B cell (primary cell): ENCODE results near the gene UNC79. TPM values are rescaled to one million over a fixed set of nuclear protein-coding genes. Genes with fewer than 3 reads are reported as not detected.

Experiments
- ATAC-seq: fragments of 200-7000 bp; cut with Tn5 transposase; one replicate; pipeline ENCODE4 v1.10.0; 2021; ENCODE audit warnings: low read depth, mild to moderate bottlenecking, moderate number of reproducible peaks, moderate library complexity
- CTCF ChIA-PET: fragments of 350-600 bp; sonication (Branson Sonifier 250); formaldehyde crosslinking; loops from one replicate; lab custom pipeline; 2021; ENCODE audit warnings: antibody characterized with exemption, inconsistent platforms; lab: Charles Lee
- POLR2A ChIA-PET: fragments of 350-600 bp; sonication (Branson Sonifier 250); formaldehyde crosslinking; loops from one replicate; lab custom pipeline; 2021; ENCODE audit warnings: antibody characterized with exemption; lab: Charles Lee
- DNase-seq: peaks from one replicate; pipeline ENCODE4 v3.0.0; 2013
- H2AFZ ChIP-seq: 2 replicates; pipeline ENCODE4 v1.6.1; 2012; ENCODE audit warnings: mild to moderate bottlenecking, low read depth, low read length; ENCODE audit not compliant: insufficient read depth, poor library complexity, severe bottlenecking
- H3K27ac ChIP-seq, 2 donors: 1 replicate in 1 of 2; 2 replicates in 1 of 2; pipeline ENCODE4 v1.5.1; 2012 to 2013; ENCODE audit warnings: low read length in 2 of 2, mild to moderate bottlenecking in 2 of 2, moderate library complexity in 1 of 2
- H3K27me3 ChIP-seq, 4 experiments: fragments of 200-600 bp in 1 of 4; sonication (generic) in 1 of 4; replicated peaks in 1 of 4; 1 replicate in 2 of 4; 2 replicates in 2 of 4; pipeline versions ENCODE4 v1.6.1 to v1.7.0; 2013 to 2016; ENCODE audit warnings: low read length in 3 of 4, mild to moderate bottlenecking in 2 of 4, mixed read lengths in 1 of 4, moderate library complexity in 1 of 4; ENCODE audit not compliant: insufficient read depth in 4 of 4, control insufficient read depth in 3 of 4; ENCODE audit errors: control extremely low read depth in 1 of 4
- H3K36me3 ChIP-seq, 2 experiments: replicated peaks in 1 of 2; 1 replicate in 1 of 2; 2 replicates in 1 of 2; pipeline versions ENCODE4 v1.6.1 to v1.7.1; 2013; ENCODE audit warnings: low read length in 1 of 2; ENCODE audit not compliant: insufficient read depth in 2 of 2, control insufficient read depth in 1 of 2; ENCODE audit errors: control extremely low read depth in 1 of 2, extremely low read depth in 1 of 2
- H3K4me1 ChIP-seq, 2 donors: fragments of 200-600 bp in 1 of 2; sonication (generic) in 1 of 2; 1 replicate in 1 of 2; 2 replicates in 1 of 2; pipeline versions ENCODE4 v1.5.1 to v1.6.1; 2013 to 2017; ENCODE audit warnings: low read length in 2 of 2; ENCODE audit not compliant: control insufficient read depth in 2 of 2, insufficient read depth in 2 of 2
- H3K4me2 ChIP-seq: replicated peaks from 2 replicates; pipeline ENCODE3; 2012; ENCODE audit warnings: mild to moderate bottlenecking, low read depth, low read length; ENCODE audit not compliant: poor library complexity, severe bottlenecking
- H3K4me3 ChIP-seq, 5 experiments: fragments of 200-600 bp in 1 of 5; sonication (generic) in 1 of 5; 1 replicate in 3 of 5; 2 replicates in 2 of 5; pipeline versions ENCODE4 v1.5.1 to v1.7.0; 2011 to 2016; ENCODE audit warnings: low read length in 4 of 5, mild to moderate bottlenecking in 4 of 5, low read depth in 2 of 5, control low read depth in 1 of 5, moderate library complexity in 1 of 5; ENCODE audit not compliant: insufficient read depth in 1 of 5; ENCODE audit errors: control extremely low read depth in 1 of 5, extremely low read depth in 1 of 5
- H3K79me2 ChIP-seq: fragments of 200-600 bp; sonication (generic); one replicate; pipeline ENCODE4 v1.6.0; 2016; ENCODE audit warnings: low read length; ENCODE audit not compliant: control insufficient read depth, insufficient read depth
- H3K9ac ChIP-seq: fragments of 200-600 bp; sonication (generic); 2 replicates; pipeline ENCODE4 v1.6.1; 2017; ENCODE audit warnings: mild to moderate bottlenecking, low read length, moderate library complexity
- H3K9me3 ChIP-seq, 3 donors: one replicate each; pipeline versions ENCODE4 v1.6.1 to v1.7.1; 2013; ENCODE audit warnings: low read length in 2 of 3; ENCODE audit not compliant: control insufficient read depth in 2 of 3, insufficient read depth in 1 of 3; ENCODE audit errors: control extremely low read depth in 1 of 3
- H4K20me1 ChIP-seq: 2 replicates; pipeline ENCODE4 v1.6.0; 2012; ENCODE audit warnings: mild to moderate bottlenecking, low read length; ENCODE audit not compliant: insufficient read depth, control insufficient read depth, poor library complexity, severe bottlenecking
- H3K27ac Mint-ChIP-seq: one replicate; pipeline ENCODE4 v1.8.0; 2021; ENCODE audit warnings: mixed read lengths
- H3K27me3 Mint-ChIP-seq: one replicate; pipeline ENCODE4 v1.8.0; 2021; ENCODE audit warnings: mixed read lengths
- H3K4me1 Mint-ChIP-seq: one replicate; pipeline ENCODE4 v1.8.0; 2021; ENCODE audit warnings: mixed read lengths
- H3K4me3 Mint-ChIP-seq: one replicate; pipeline ENCODE4 v1.8.0; 2021; ENCODE audit warnings: mixed read lengths
- H3K9me3 Mint-ChIP-seq: one replicate; pipeline ENCODE4 v1.8.0; 2022; ENCODE audit warnings: mixed read lengths; ENCODE audit not compliant: insufficient read depth
- CTCF ChIP-seq: fragments of 200-600 bp; IDR thresholded peaks from one replicate; pipeline ENCODE4 v1.8.0; 2022; ENCODE audit warnings: antibody characterized with exemption, mild to moderate bottlenecking
- EZH2 ChIP-seq: IDR thresholded peaks from 2 replicates; pipeline ENCODE4 v1.6.1; 2012; ENCODE audit warnings: borderline replicate concordance, low read depth, mild to moderate bottlenecking, moderate library complexity, low read length; ENCODE audit not compliant: insufficient read depth, poor library complexity, severe bottlenecking
- WGBS: methylation state at CpG from one replicate; pipeline ENCODE4 v1.1.5; 2013; ENCODE audit warnings: missing lambda C conversion rate; ENCODE audit not compliant: insufficient coverage; 5-methylcytosine and 5-hydroxymethylcytosine counted together
- intact Hi-C: fragments of 100-400 bp; cut with micrococcal nuclease; formaldehyde crosslinking; loops from one replicate; pipeline ENCODE4 v1.10.0; 2022
- polyA plus RNA-seq: library from polyadenylated mRNA; depleted of rRNA; stranded (reverse); fragments of >200 nt; gene quantifications from 2 replicates; pipeline ENCODE4 v1.2.3, GENCODE V29; 2012
- total RNA-seq, 2 donors: library from RNA; stranded (reverse); fragments of 120-200 nt in 1 of 2; gene quantifications; 1 replicate in 1 of 2; 2 replicates in 1 of 2; pipeline versions ENCODE4 v1.2.3 to v1.2.4, GENCODE V29; 2013 to 2022

UNC79 gene
- total and polyA plus RNA-seq, 2 donors (not counting 1 experiment from before 2014, with no cell fraction given), result 0.04 to 0.15 TPM

DNA sequence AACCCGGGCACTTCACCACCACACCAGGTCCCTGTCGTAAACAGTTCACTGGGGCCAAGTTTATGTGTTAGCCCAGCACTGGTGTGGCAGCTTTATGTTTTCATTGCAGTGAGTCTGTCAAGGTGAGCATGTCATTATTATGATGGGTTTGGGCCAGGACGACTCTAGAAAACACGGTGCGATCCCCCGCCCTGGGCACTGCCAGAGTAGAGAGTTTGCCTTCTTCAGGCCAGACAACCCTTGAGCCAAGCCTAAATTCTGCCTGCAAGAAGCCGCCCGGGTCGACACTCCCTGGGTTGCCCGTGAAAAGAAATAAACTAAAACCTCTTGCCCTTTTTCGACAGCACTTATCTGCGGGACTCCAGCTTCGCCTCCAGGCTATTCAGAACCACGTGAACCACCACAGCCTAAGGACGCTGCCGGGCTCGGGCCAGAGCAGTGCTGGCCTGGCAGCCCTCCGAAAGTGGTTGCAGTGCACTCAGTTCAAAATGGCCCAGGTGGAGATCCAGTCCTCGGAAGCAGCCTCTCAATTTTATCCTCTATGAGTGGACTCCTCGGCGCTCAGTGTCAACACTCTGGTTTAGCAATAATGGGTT is 275.7 kb downstream of the UNC79 start:
- H4K20me1 ChIP-seq, result no peaks in the 10 kb centered on the region
- H3K4me1 ChIP-seq, result no peaks in the 10 kb centered on the region
- H3K4me3 Mint-ChIP-seq, result no peak overlapping the region
- H3K27ac Mint-ChIP-seq, result no peak overlapping the region
- no peak overlapping the region for H3K9ac ChIP-seq
- peaks cover 21% of the 10 kb centered on the region for H3K27me3 Mint-ChIP-seq
- no peak for DNase-seq
- H2AFZ ChIP-seq, result no peak overlapping the region
- ATAC-seq, result no peak
- no peaks in the 10 kb centered on the region for H3K79me2 ChIP-seq
- no peak overlapping the region for H3K27ac ChIP-seq
- no peaks in the 10 kb centered on the region for H3K9me3 ChIP-seq
- H3K36me3 ChIP-seq, result no peaks in the 10 kb centered on the region
- no peak overlapping the region for H3K4me3 ChIP-seq
- no peaks in the 10 kb centered on the region for H3K4me1 Mint-ChIP-seq
- no peaks in the 10 kb centered on the region for H3K9me3 Mint-ChIP-seq
- CTCF ChIA-PET, result no interaction called here
- POLR2A ChIA-PET, result no interaction called here
- 93% methylated on average over 16 of the region's 21 CpGs for WGBS
- H3K27me3 ChIP-seq, result no peaks in the 10 kb centered on the region
- intact Hi-C loops, result no loop called here
- TF ChIP-seq CTCF, result no peak
- TF ChIP-seq EZH2, result no peak
- no peak overlapping the region for H3K4me2 ChIP-seq

GRCh38 chr14:93707475-93707874 is 276.7 kb downstream of the UNC79 start:
- no peak overlapping the region for H3K4me3 Mint-ChIP-seq
- H3K27me3 Mint-ChIP-seq, result peaks cover 12% of the 10 kb centered on the region
- Histone ChIP-seq H3K27me3 (no peaks in the 10 kb centered on the region), H3K9me3 (no peaks in the 10 kb centered on the region), H3K4me3 (no peak overlapping the region), H2AFZ (no peak overlapping the region), H4K20me1 (no peaks in the 10 kb centered on the region), H3K4me1 (no peaks in the 10 kb centered on the region), H3K9ac (no peak overlapping the region), H3K79me2 (no peaks in the 10 kb centered on the region), H3K4me2 (no peak overlapping the region), H3K36me3 (no peaks in the 10 kb centered on the region), H3K27ac (no peak overlapping the region)
- ChIA-PET CTCF (no interaction called here), POLR2A (no interaction called here)
- H3K9me3 Mint-ChIP-seq, result no peaks in the 10 kb centered on the region
- ATAC-seq (no peak), DNase-seq (no peak)
- WGBS, result no CpG with 5 or more reads among the region's 3 CpGs
- no peaks in the 10 kb centered on the region for H3K4me1 Mint-ChIP-seq
- no peak overlapping the region for H3K27ac Mint-ChIP-seq
- TF ChIP-seq EZH2 (no peak), CTCF (no peak)
- intact Hi-C loops, result no loop called here
